Endothelial cell of umbilical vein (primary cell): ENCODE results near the gene EXOC5. TPM values are rescaled to one million over a fixed set of nuclear protein-coding genes. Genes with fewer than 3 reads are reported as not detected.

ENCODE experiments used
- BruUV-seq: library from RNA; stranded (reverse); fragments of 400-500 nt; replicated peaks from 2 replicates; lab custom pipeline; 2021; lab: Mats Ljungman, UMichigan
- CTCF ChIA-PET: fragments of 300-600, 350-600 bp; sonication (Branson Sonifier 250); formaldehyde crosslinking; loops from one replicate; lab custom pipeline; 2021; ENCODE audit warnings: antibody characterized with exemption, inconsistent platforms; lab: Charles Lee
- POLR2A ChIA-PET: fragments of 300-600, 350-600 bp; sonication (Branson Sonifier 250); formaldehyde crosslinking; loops from one replicate; lab custom pipeline; 2021; ENCODE audit warnings: antibody characterized with exemption, inconsistent platforms; lab: Charles Lee
- DNase-seq: peaks from one replicate; pipeline ENCODE4 v3.0.0-alpha.2; 2011; ENCODE audit warnings: low read depth, low spot score
- FAIRE-seq: peaks from 2 replicates; lab custom pipeline; 2011; peaks lifted over from hg19 to GRCh38; lab: Jason Lieb, UNC
- H2AFZ ChIP-seq: 2 replicates; pipeline ENCODE4 v1.6.0; 2012; ENCODE audit warnings: low read depth, low read length, control low read depth, inconsistent platforms
- H3K27ac ChIP-seq: 2 replicates; pipeline ENCODE4 v1.5.1; 2011; ENCODE audit warnings: low read depth, mild to moderate bottlenecking, control low read depth, low read length, moderate library complexity; ENCODE audit not compliant: insufficient read depth
- H3K27me3 ChIP-seq, 2 experiments: 2 replicates each; pipeline versions ENCODE4 v1.6.0 to v1.6.1; 2011; ENCODE audit warnings: low read length in 2 of 2, mixed read lengths in 1 of 2; ENCODE audit not compliant: control insufficient read depth in 2 of 2, insufficient read depth in 2 of 2
- H3K36me3 ChIP-seq, 2 experiments: 2 replicates in 1 of 2; 3 replicates in 1 of 2; pipeline ENCODE4 v1.5.1; 2011; ENCODE audit warnings: low read length in 2 of 2, mild to moderate bottlenecking in 1 of 2, moderate library complexity in 1 of 2; ENCODE audit not compliant: control insufficient read depth in 2 of 2, insufficient read depth in 2 of 2; ENCODE audit errors: extremely low read depth in 1 of 2
- H3K4me1 ChIP-seq: 3 replicates; pipeline ENCODE4 v1.5.1; 2011; ENCODE audit warnings: mild to moderate bottlenecking, low read length; ENCODE audit not compliant: control insufficient read depth, insufficient read depth; ENCODE audit errors: extremely low read depth
- H3K4me2 ChIP-seq: 2 replicates; pipeline ENCODE4 v1.6.1; 2011; ENCODE audit warnings: low read length, control low read depth, mixed read lengths; ENCODE audit not compliant: insufficient read depth
- H3K4me3 ChIP-seq, 3 experiments: fragments of 200-600 bp in 1 of 3; sonication (generic), shearing (Covaris generic) in 1 of 3; replicated peaks in 1 of 3; 2 replicates each; pipeline ENCODE4 v1.5.1; 2011 to 2016; ENCODE audit warnings: control low read depth in 3 of 3, low read length in 3 of 3, mild to moderate bottlenecking in 2 of 3, inconsistent platforms in 1 of 3, low read depth in 1 of 3, moderate library complexity in 1 of 3; ENCODE audit not compliant: insufficient read depth in 1 of 3
- H3K79me2 ChIP-seq: 2 replicates; pipeline ENCODE4 v1.6.0; 2012; ENCODE audit warnings: low read length, inconsistent platforms; ENCODE audit not compliant: control insufficient read depth, insufficient read depth
- H3K9ac ChIP-seq: replicated peaks from 2 replicates; pipeline ENCODE3; 2011; ENCODE audit warnings: low read length, control low read depth; ENCODE audit not compliant: insufficient read depth; ENCODE audit errors: extremely low read depth
- H3K9me1 ChIP-seq: replicated peaks from 3 replicates; pipeline ENCODE4 v1.6.0; 2011; ENCODE audit warnings: mild to moderate bottlenecking, low read length; ENCODE audit not compliant: control insufficient read depth, insufficient read depth; ENCODE audit errors: extremely low read depth
- H3K9me3 ChIP-seq: replicated peaks from 2 replicates; pipeline ENCODE4 v1.5.1; 2012; ENCODE audit warnings: low read length, inconsistent platforms; ENCODE audit not compliant: control insufficient read depth, insufficient read depth
- H4K20me1 ChIP-seq: replicated peaks from 2 replicates; pipeline ENCODE3; 2011; ENCODE audit warnings: mild to moderate bottlenecking, low read length; ENCODE audit not compliant: control insufficient read depth, insufficient read depth; ENCODE audit errors: extremely low read depth
- EZH2 ChIP-seq: IDR thresholded peaks from 2 replicates; pipeline ENCODE4 v1.6.1; 2012; ENCODE audit warnings: borderline replicate concordance, low read depth, mild to moderate bottlenecking, moderate library complexity, low read length, inconsistent platforms; ENCODE audit not compliant: severe bottlenecking
- FOS ChIP-seq: IDR thresholded peaks from 2 replicates; pipeline ENCODE4 v1.6.1; 2011; ENCODE audit warnings: mild to moderate bottlenecking, low read length, moderate library complexity, borderline replicate concordance; ENCODE audit not compliant: insufficient read depth
- JUN ChIP-seq: IDR thresholded peaks from 2 replicates; pipeline ENCODE4 v1.6.1; 2011; ENCODE audit warnings: borderline replicate concordance, low read depth; ENCODE audit not compliant: insufficient read length, insufficient read depth
- MAX ChIP-seq: IDR thresholded peaks from 2 replicates; pipeline ENCODE4 v1.6.1; 2011; ENCODE audit not compliant: insufficient read depth, insufficient read length
- MYC ChIP-seq: IDR thresholded peaks from one replicate; pipeline ENCODE4 v1.6.1; 2011; ENCODE audit warnings: mild to moderate bottlenecking, low read depth, low read length
- POLR2A ChIP-seq: IDR thresholded peaks from 2 replicates; pipeline ENCODE4 v1.6.1; 2012; ENCODE audit warnings: low read depth, mild to moderate bottlenecking, control low read depth, low read length
- POLR2AphosphoS5 ChIP-seq: IDR thresholded peaks from 2 replicates; pipeline ENCODE4 v1.6.1; 2012; ENCODE audit warnings: low read depth, mild to moderate bottlenecking, control low read depth, low read length, moderate library complexity; ENCODE audit not compliant: insufficient read depth
- dilution Hi-C: fragments of 300-500 bp; cut with MboI; formaldehyde crosslinking; loops from one replicate; pipeline ENCODE4 v1.15.0; 2019; ENCODE audit warnings: low sequenced_read_pairs; ENCODE audit not compliant: extremely low pct_ligation_motif_present
- intact Hi-C: fragments of 100-400 bp; cut with micrococcal nuclease; formaldehyde crosslinking; loops from one replicate; pipeline ENCODE4 v1.10.0; 2022
- polyA plus RNA-seq, 4 experiments: library from polyadenylated mRNA; depleted of rRNA in 3 of 4; stranded (reverse) in 3 of 4; unstranded in 1 of 4; fragments of >200 nt; gene quantifications; 2 replicates each; pipeline versions ENCODE4 v1.2.1 to v1.2.3, GENCODE V29; 2011 to 2012; ENCODE audit warnings: missing spikeins in 1 of 4
- total RNA-seq: library from RNA; stranded (reverse); gene quantifications from 2 replicates; pipeline ENCODE4 v1.2.3, GENCODE V29; 2021
- TF ChIP-seq, protein P1 (sequence below), 2 donors: IDR thresholded peaks; 1 replicate in 1 of 2; 2 replicates in 1 of 2; pipeline ENCODE4 v1.5.1; 2011; ENCODE audit warnings: low read length in 2 of 2, mild to moderate bottlenecking in 2 of 2, moderate library complexity in 2 of 2, control low read depth in 1 of 2, inconsistent platforms in 1 of 2, low read depth in 1 of 2; ENCODE audit not compliant: insufficient read depth in 1 of 2; ENCODE audit errors: extremely low read depth in 1 of 2

Gene EXOC5
- total and polyA plus RNA-seq, 2 donors (not counting 3 experiments of a cell fraction or from before 2014, with no cell fraction given) = 23.9 to 104 TPM

- CTCF ChIA-PET = no interaction called here
- no peaks in the 10 kb centered on the region for H3K9me1 ChIP-seq
- dilution Hi-C loops = no loop called here
- no peak for FAIRE-seq
- H3K79me2 ChIP-seq = peaks cover 44% of the 10 kb centered on the region
- no peak for TF ChIP-seq MAX
- no peak for TF ChIP-seq MYC
- no peak for TF ChIP-seq POLR2AphosphoS5
- no peak for TF ChIP-seq JUN
- no peak for TF ChIP-seq POLR2A
- no peak overlapping the region for H3K9ac ChIP-seq
- H2AFZ ChIP-seq = no peak overlapping the region
- POLR2A ChIA-PET = no interaction called here
- intact Hi-C loops = no loop called here
- H3K36me3 ChIP-seq = peaks cover 2 to 7% of the 10 kb centered on the region in 2 experiments
- peaks cover 4% of the 10 kb centered on the region for H3K4me1 ChIP-seq
- no TSS peak for BruUV-seq
- H3K27me3 ChIP-seq = no peaks in the 10 kb centered on the region
- H3K4me3 ChIP-seq = no peak overlapping the region
- H3K4me2 ChIP-seq = no peak overlapping the region
- H3K27ac ChIP-seq = no peak overlapping the region
- H4K20me1 ChIP-seq = no peaks in the 10 kb centered on the region
- H3K9me3 ChIP-seq = no peaks in the 10 kb centered on the region
- no peak for DNase-seq
These were observed 5.8 kb upstream of the EXOC5 start for GRCh38 chr14:57274551-57274950.

DNA sequence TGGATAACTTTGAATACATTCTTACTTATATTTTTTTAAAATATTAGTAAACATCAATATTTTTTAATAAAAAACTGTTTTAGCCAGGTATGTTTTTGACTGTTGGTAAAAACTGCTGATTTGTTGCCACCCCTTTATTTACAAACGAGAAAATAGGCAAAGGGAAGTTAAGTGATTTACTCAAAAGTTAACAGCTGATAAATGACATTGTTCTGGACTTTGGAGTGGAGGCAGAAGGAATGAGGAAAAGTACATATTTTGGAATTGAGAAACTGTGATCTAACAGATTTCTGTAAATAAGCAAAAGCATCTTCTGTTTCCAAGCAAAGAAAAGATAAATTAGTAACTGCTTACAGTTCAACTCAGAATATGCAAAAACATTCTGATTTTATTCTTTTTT, 4.5 kb upstream of the EXOC5 start:
- Histone ChIP-seq H3K27me3 (no peaks in the 10 kb centered on the region), H4K20me1 (no peaks in the 10 kb centered on the region), H3K36me3 (peaks cover 2 to 7% of the 10 kb centered on the region in 2 experiments), H2AFZ (no peak overlapping the region), H3K27ac (no peak overlapping the region), H3K4me3 (no peak overlapping the region), H3K9ac (no peak overlapping the region), H3K9me1 (no peaks in the 10 kb centered on the region), H3K4me2 (no peak overlapping the region), H3K4me1 (peaks cover 4% of the 10 kb centered on the region), H3K79me2 (peaks cover 50% of the 10 kb centered on the region), H3K9me3 (no peaks in the 10 kb centered on the region)
- no peak for DNase-seq
- ChIA-PET CTCF (no interaction called here), POLR2A (no interaction called here)
- FAIRE-seq = no peak
- TF ChIP-seq JUN (no peak), EZH2 (no peak), FOS (no peak), MAX (no peak), POLR2AphosphoS5 (no peak), POLR2A (no peak)
- TF ChIP-seq, protein P1, sequence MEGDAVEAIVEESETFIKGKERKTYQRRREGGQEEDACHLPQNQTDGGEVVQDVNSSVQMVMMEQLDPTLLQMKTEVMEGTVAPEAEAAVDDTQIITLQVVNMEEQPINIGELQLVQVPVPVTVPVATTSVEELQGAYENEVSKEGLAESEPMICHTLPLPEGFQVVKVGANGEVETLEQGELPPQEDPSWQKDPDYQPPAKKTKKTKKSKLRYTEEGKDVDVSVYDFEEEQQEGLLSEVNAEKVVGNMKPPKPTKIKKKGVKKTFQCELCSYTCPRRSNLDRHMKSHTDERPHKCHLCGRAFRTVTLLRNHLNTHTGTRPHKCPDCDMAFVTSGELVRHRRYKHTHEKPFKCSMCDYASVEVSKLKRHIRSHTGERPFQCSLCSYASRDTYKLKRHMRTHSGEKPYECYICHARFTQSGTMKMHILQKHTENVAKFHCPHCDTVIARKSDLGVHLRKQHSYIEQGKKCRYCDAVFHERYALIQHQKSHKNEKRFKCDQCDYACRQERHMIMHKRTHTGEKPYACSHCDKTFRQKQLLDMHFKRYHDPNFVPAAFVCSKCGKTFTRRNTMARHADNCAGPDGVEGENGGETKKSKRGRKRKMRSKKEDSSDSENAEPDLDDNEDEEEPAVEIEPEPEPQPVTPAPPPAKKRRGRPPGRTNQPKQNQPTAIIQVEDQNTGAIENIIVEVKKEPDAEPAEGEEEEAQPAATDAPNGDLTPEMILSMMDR (IDR thresholded peaks at IDR 0.05; ENCODE audit: extremely low read depth in 1 of 2, insufficient read depth in 1 of 2, low read depth in 1 of 2, low read length in 2 of 2) = no peak
- no TSS peak for BruUV-seq
- dilution Hi-C loops (no loop called here), intact Hi-C loops (no loop called here)
